Esophagus muscularis mucosa (tissue), 3 donors: ENCODE data around the gene MMP24OS.

Experiments
- CTCF ChIP-seq, 3 experiments: fragments of 200-600 bp in 2 of 3; fragments of 450-650 bp in 1 of 3; sonication (generic) in 2 of 3; IDR thresholded peaks; one replicate each; pipeline ENCODE4 v1.5.1; 2017 to 2019; ENCODE audit warnings: antibody characterized with exemption in 3 of 3, mild to moderate bottlenecking in 2 of 3, moderate library complexity in 1 of 3
- POLR2AphosphoS5 ChIP-seq, 2 donors: sonication (generic); formaldehyde crosslinking; IDR thresholded peaks; one replicate each; pipeline ENCODE4 v1.6.1; 2017; ENCODE audit warnings: antibody characterized with exemption in 2 of 2

- TF ChIP-seq CTCF (IDR thresholded peaks at IDR 0.05) = no peak
- no peak for TF ChIP-seq POLR2AphosphoS5 (IDR thresholded peaks at IDR 0.05)
Measured at GRCh38 chr20:35320396-35321126, 42.6 kb upstream of the MMP24OS start.
